Measurements from ENCODE around the gene SLC35G6.
"Not testable (repeated sequence)": the region's sequence is repeated elsewhere in the genome, so short reads cannot be mapped to it uniquely, and the experiment has no call there.

The SLC35G6 gene

DNA sequence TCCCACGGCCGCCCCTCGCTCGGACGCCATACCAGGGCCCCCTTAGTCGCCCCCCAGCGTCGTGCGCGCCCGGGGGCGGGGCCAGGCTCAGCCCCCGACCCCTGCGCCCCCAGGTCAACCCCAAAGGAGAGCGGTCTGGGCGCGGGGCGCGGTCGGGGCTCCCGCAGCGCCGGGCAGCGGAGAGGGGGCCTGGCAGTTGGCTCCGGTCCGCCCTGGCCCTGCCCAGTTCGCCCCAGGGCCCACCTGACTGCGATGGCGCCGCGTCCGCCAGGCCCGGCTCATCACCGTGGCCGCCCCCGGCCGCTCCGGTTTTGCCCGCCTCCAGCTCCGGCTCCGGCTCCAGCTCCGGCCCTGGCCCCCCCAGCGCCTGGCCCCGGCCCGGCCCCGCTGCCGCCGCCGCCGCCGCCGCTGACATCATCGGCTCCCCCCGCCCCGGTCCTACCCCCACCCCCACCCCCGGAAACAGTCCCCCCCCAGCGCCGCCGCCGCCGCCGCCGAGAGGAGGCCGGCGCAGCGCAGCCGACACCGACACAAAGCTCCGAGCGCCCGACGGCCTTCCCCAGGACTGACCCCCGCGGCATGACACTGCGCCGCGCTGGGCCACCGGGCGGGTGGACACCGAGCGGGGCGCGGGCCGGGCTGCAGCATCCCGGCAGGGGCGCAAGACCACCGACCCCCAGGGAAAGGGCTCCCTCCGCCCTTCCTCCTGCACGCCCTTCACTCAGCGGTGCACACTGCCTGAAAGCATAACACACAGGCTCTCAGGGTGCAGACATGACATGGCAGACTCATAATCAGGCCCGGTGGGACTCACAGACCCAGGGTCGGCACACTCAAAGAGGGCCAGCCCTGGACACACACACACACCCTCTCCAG lies 1.8 kb upstream of the SLC35G6 start, which contains the start of gene ZBTB4:
ZBTB4 (minus strand) TSS at position 419 of the 876 bp plus-strand sequence. CDS start 12,830 bp downstream, outside the sequence.
- FAIRE-seq: no peak

DNA sequence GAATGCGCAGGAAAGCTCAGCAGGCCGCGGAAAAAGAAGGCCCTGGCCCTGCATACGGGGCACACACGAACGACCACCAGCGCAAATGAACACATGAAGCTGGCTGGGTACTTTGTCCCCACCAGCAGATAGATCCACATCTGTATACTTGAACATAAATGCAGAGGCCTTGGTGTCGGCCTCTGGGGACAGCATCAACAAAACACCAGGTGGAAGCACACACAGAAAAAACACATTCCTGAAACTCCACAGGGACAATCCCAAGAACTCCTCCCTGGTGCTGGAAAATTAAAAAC lies 1.2 kb upstream of the SLC35G6 start:
- FAIRE-seq: no peak

DNA sequence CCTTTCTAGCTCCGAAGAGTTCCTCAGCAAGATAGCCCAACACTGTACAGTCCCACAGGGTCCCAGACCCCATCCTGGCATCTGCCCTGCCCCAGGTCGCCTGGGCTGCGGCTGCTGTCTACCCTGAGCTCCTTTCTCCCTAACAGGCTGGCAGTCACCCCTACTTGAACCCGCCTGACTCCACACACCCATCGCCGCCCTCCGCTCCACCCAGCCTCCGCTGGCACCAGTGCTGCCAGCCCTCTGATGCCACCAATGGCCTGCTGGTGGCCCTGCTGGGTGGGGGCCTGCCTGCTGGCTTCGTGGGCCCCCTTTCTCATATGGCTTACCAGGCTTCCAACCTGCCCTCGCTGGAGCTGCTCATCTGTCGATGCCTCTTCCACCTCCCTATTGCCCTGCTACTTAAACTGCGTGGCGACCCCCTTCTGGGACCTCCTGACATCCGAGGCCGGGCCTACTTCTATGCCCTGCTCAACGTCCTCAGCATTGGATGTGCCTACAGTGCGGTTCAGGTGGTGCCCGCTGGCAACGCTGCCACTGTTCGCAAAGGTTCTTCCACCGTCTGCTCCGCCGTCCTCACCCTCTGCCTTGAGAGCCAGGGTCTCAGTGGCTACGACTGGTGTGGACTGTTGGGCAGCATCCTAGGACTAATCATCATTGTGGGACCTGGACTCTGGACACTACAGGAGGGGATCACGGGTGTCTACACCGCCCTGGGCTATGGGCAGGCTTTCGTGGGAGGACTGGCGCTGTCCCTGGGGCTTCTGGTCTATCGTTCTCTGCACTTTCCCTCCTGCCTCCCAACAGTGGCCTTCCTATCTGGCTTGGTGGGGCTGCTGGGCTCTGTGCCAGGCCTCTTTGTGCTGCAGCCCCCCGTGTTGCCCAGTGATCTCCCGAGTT lies 846 bp downstream of the SLC35G6 start:
- FAIRE-seq: not testable (repeated sequence)

DNA sequence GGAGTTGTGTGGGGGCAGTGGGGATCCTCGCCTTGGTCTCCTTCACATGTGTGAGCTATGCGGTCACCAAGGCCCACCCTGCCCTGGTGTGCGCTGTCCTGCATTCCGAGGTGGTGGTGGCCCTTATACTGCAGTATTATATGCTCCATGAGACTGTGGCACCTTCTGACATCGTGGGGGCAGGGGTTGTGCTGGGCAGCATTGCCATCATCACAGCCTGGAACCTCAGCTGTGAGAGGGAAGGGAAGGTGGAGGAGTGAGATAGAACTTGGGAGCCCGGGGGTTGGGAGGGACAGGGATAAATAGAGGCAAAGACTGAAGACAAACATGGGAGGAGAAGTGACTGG lies 1.5 kb downstream of the SLC35G6 start:
- not testable (repeated sequence) for FAIRE-seq

DNA sequence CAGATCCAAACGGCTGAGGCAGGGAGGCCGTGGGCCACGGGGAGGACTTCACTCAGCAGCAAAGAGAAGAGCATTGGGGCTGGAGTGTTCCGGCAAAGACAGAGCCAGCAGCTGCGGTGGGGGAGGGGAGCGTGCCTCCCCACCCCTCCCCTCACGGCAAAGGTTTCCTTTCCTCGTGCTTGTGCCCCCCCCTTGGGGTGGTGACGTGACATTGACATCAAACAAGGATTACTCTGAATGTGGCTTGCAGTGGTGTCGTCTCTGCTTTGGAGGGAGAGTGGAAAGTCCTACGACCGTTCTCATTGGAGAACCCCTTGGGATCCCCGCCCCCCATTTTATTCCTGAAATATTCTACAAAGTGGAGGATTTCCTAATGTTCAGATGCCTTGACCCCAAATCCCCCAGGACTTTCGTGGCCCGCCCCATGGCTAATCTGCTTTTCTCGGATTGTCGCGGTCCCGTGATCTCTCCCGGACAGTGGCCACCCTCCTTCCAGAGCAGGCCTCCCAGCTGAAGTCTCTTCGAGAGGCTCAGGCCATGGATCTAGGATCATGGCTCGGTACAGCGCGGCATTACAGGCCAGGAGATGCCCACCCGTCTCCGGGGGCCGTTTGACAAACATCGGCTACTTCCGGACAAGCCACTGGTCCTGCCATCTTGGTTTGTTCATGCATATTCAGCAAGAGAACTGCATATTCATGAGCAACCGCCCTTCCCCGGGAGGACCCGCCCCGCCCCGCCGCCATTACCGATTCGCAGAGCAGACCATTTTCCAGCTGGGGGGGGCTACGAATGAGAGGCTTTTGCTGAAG lies 2.2 kb downstream of the SLC35G6 start:
- peak; percentile 83 for FAIRE-seq

DNA sequence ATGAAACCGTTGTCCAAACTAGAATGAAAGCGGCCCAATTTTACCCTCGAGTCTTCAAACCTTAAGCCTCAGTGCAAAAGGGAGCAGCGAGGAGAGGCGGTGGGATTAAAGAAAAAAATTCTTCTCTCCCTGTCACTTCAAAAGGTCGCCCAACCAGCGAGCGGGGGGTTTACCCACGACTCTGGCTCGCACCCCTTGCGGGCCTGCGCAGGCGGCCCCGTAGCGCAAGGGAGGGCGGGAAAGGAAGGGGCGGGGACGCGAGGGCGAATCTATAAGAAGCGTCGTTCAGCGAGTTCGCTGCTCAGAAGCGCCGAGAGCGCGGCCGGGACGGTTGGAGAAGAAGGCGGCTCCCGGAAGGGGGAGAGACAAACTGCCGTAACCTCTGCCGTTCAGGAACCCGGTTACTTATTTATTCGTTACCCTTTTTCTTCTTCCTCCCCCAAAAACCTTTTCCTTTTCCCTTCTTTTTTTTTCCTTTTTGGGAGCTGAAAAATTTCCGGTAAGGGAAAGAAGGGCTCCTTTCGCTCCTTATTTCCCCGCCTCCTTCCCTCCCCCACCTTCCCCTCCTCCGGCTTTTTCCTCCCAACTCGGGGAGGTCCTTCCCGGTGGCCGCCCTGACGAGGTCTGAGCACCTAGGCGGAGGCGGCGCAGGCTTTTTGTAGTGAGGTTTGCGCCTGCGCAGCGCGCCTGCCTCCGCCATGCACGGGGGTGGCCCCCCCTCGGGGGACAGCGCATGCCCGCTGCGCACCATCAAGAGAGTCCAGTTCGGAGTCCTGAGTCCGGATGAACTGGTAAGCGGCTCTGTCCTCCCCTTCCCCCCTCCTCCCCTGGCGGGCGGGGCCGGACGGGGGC lies 3.0 kb downstream of the SLC35G6 start, which contains the start of gene POLR2A:
POLR2A (plus strand) TSS at position 300 of the 852 bp plus-strand sequence.
- peak; percentile 83 for FAIRE-seq

DNA sequence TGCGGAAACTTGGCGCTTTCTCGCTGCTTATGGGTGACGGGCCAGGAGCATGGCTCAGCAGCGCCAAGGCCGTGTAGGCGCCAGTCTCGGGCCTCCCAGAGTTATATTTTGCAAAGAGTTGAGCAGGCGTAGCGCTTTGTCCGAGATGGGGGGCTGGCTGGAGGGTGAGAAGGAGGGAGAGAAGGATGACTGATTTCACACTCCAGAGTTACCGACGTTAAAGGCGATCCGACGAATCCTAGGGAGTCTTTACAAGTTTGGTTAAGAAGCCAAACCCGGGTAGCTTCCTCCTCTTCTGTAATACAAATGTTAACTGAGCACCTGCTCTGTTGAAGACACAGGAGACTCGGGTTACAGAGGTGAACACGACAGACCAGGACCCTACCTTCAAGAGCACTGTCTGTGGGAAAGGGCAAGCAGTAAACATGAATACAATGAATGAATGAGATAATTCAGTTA lies 3.7 kb downstream of the SLC35G6 start:
- FAIRE-seq: no peak

DNA sequence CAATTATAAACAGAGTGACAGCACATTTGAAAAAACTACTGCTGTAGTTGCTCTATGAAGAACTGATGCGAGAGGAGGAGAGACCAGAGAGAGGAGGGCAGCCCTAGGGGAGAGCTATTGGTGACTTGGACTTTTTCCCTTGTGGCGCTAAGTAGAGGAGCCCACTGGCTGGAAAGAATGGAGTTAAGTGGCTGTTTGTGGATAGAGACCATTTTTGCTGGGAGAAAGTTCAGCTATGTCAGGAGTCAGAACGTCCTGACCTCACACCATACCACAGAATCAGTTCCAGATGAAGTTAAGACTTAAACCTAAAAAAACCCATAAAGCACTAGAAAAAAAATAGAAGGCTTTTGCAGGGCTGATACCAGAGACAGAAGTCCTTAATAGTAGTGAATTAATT lies 4.9 kb downstream of the SLC35G6 start:
- FAIRE-seq: no peak

DNA sequence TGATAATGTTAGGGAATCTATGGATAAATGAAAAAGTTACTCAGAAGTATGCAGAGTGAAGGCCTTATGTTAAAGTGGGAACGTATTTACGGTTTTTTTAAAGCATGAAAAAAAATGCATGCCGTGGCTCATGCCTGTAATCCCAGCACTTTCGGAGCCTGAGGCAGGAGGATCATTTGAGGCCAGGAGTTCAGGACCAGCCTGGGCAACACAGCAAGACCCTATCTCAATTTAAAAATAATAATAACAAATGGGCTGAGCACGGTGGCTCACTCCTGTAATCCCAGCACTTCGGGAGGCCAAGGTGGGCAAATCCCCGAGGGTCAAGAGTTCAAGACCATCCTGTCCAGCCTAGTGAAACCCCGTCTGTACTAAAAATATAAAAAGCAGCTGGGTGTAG lies 8.9 kb downstream of the SLC35G6 start:
- no peak for FAIRE-seq

DNA sequence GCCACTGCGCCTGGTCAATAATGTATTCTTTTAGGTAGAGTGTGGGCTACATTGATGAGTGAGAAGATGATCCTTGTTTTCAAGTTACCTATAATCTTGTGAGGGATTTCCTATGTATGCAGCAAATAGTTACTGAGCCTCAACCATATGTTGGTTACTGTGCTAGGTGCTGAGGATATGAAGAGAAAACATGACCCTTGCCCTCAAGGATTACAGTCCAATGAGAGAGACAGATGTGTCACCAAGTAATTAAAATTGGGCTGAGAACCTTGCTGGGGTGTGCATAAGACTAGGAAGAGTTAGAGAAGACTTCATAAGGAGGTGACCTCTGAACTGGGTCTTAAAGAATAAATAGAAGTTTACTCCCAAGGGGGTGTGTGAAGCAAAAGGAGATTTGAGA lies 10.3 kb downstream of the SLC35G6 start:
- FAIRE-seq: no peak

DNA sequence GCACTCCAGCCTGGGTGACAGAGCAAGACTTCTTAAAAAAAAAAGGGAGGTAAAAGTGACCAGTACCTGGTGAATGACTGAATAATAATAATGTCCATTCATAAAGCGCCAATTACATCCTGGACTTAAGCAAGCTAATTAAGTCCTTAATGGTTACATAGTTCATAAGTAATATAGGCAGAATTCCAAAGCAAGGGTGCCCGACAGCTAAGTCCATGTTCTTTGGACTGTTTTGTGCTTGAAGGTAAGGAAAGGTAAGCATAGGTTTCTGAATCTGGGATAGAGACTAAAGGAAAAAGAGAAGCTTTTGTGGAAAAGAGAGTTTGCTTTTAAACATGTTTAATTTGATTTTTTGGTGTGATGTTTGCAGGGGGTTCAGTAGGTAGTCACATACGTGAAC lies 12.7 kb downstream of the SLC35G6 start:
- FAIRE-seq: no peak

DNA sequence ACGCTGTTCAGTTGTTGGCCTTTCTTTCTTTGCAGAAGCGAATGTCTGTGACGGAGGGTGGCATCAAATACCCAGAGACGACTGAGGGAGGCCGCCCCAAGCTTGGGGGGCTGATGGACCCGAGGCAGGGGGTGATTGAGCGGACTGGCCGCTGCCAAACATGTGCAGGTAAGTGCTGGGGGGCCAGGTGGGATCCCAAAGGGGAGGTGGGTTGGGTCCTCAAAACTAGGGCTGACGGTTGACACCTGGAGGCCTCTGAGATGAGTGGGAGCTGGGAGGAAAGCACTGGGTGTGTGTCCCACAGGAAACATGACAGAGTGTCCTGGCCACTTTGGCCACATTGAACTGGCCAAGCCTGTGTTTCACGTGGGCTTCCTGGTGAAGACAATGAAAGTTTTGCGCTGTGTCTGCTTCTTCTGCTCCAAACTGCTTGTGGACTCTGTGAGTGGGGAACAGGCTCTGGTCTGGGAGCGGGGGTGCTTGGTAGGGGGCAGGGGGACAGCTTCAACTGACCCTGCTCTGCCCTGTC lies 14.7 kb downstream of the SLC35G6 start:
- FAIRE-seq: no peak

DNA sequence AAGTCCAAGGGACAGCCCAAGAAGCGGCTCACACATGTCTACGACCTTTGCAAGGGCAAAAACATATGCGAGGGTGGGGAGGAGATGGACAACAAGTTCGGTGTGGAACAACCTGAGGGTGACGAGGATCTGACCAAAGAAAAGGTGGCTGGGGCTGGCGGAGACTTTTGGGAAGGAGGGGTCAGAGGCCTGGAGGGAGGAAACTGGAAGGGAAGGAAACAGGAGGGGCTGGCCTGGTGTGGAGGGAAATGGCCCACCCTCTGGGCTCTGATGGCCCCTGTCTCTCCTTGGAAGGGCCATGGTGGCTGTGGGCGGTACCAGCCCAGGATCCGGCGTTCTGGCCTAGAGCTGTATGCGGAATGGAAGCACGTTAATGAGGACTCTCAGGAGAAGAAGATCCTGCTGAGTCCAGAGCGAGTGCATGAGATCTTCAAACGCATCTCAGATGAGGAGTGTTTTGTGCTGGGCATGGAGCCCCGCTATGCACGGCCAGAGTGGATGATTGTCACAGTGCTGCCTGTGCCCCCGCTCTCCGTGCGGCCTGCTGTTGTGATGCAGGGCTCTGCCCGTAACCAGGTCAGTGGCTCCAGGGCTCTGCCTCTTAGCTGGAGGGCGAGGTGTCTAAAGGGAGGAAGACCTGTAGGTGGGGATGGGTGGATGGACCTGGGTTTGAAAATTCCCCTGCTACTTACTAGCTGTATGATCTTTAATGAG lies 15.4 kb downstream of the SLC35G6 start:
- no peak for FAIRE-seq

DNA sequence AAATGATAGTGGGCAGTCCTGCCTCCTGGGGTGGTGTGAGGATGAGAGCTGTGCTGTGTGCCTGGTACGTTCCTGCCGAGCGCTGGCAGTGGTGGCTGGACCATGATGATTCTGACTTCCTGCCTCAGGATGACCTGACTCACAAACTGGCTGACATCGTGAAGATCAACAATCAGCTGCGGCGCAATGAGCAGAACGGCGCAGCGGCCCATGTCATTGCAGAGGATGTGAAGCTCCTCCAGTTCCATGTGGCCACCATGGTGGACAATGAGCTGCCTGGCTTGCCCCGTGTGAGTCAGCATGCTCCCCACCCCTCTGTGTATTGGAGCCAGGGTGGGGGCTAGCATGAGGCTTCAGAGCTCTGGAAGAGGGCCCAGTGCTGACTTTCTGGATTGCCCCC lies 16.0 kb downstream of the SLC35G6 start:
- no peak for FAIRE-seq

DNA sequence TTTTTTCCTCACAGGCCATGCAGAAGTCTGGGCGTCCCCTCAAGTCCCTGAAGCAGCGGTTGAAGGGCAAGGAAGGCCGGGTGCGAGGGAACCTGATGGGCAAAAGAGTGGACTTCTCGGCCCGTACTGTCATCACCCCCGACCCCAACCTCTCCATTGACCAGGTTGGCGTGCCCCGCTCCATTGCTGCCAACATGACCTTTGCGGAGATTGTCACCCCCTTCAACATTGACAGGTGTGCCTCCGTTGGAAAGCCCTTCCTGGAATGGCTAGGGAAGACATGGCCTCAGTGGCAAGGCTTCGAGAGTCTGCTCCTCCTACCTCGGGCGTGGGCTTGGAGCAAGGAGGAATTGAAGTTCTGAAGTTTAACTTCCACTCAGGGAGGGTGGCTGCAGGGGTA lies 16.4 kb downstream of the SLC35G6 start:
- FAIRE-seq: no peak

DNA sequence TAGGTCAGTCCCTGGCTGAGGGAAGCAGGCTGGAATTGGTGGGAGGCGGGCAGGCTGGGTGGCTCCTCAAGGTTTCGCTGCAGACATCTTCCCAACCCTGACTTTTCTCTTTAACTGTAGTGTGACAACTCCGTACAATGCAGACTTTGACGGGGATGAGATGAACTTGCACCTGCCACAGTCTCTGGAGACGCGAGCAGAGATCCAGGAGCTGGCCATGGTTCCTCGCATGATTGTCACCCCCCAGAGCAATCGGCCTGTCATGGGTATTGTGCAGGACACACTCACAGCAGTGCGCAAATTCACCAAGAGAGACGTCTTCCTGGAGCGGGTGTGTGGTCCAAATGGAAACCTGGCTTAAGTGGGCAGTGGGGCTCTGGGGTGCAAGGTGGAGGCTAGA lies 17.9 kb downstream of the SLC35G6 start:
- no peak for FAIRE-seq

DNA sequence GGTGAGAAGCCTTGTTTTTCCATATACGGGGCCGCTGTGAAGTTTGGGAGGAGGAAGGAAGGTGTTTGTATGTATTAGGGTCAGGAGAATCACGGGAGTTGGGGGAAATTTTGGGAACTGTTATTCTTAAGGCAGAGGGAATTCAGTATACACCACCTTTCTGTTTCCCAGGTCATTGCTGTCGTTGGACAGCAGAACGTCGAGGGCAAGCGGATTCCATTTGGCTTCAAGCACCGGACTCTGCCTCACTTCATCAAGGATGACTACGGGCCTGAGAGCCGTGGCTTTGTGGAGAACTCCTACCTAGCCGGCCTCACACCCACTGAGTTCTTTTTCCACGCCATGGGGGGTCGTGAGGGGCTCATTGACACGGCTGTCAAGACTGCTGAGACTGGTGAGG lies 20.5 kb downstream of the SLC35G6 start:
- FAIRE-seq: no peak

DNA sequence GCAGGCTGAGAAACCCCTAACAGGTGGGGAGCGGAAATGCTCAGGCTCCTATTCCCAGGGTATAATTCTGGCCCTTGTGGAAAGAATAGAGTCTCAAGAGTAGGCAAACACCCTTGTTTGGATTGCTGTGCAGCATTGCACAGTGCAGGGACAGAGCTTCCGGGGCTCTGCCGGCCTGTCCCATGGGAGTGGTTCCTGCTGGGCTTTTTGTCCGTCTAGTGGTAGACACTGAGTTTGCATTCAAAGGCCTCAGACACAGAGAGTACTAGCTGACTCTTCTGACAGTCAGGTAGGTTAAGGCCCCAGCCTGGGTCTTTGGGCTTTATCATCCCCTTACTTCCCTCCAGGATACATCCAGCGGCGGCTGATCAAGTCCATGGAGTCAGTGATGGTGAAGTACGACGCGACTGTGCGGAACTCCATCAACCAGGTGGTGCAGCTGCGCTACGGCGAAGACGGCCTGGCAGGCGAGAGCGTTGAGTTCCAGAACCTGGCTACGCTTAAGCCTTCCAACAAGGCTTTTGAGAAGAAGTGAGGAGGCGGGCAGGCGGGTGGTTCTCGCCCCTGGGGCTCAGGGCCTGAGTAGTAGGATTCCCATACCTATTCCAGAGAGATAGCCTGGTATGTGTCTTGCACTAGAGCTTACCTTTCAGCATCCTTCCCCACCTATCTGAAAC lies 21.1 kb downstream of the SLC35G6 start:
- no peak for FAIRE-seq

DNA sequence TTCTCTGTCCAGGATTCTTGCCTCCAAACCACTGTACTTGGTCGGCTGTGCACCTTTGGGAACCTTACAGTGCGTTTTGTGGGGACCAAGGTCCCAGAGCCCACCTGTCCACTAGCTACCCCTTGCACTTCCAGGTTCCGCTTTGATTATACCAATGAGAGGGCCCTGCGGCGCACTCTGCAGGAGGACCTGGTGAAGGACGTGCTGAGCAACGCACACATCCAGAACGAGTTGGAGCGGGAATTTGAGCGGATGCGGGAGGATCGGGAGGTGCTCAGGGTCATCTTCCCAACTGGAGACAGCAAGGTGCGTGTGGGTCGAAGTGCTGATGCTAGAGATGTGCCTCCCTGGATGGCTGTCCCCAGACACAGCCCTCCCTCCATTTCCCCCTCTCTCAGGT lies 21.7 kb downstream of the SLC35G6 start:
- no peak for FAIRE-seq

DNA sequence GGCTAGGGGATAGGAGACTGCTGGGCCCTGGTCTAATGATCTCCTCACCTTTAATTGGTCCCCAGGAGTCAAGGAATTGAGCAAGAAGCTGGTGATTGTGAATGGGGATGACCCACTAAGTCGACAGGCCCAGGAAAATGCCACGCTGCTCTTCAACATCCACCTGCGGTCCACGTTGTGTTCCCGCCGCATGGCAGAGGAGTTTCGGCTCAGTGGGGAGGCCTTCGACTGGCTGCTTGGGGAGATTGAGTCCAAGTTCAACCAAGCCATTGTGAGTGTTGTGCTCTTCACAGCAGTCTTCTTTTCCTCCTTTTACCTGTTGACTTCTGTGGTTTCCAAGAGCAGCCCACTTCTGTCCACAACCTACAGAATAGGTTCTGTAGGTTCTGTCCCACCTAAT lies 22.3 kb downstream of the SLC35G6 start:
- no peak for FAIRE-seq

DNA sequence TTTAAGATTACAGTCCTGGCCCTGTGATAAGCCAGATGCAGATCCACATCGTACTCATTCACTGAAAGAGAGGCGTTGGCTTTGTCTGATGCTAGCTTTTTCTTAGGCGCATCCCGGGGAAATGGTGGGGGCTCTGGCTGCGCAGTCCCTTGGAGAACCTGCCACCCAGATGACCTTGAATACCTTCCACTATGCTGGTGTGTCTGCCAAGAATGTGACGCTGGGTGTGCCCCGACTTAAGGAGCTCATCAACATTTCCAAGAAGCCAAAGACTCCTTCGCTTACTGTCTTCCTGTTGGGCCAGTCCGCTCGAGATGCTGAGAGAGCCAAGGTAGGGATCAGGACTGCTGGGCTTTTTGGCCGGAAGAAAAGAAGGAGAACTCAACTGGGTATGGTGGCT lies 26.9 kb downstream of the SLC35G6 start:
- FAIRE-seq: no peak

Measured in A204.1 (cell line).